Breast epithelium (tissue), 4 donors: Measurements from ENCODE around the gene STARD10. TPM values are rescaled to one million over a fixed set of nuclear protein-coding genes. Genes with fewer than 3 reads are reported as not detected.

Source experiments
- DNase-seq, 2 donors: peaks; one replicate each; pipeline ENCODE4 v3.0.0-alpha.2; 2019; ENCODE audit warnings: low spot score in 2 of 2
- H3K27ac ChIP-seq, 2 donors: fragments of 200-600 bp; sonication (generic) in 1 of 2; one replicate each; pipeline ENCODE4 v1.5.1; 2016 to 2019; ENCODE audit warnings: mild to moderate bottlenecking in 1 of 2
- H3K27me3 ChIP-seq, 2 donors: fragments of 200-600 bp; sonication (generic) in 1 of 2; one replicate each; pipeline versions ENCODE4 v1.5.1 to v1.6.0; 2017 to 2019; ENCODE audit warnings: control low read depth in 1 of 2, mild to moderate bottlenecking in 1 of 2
- H3K36me3 ChIP-seq: fragments of 200-600 bp; one replicate; pipeline ENCODE4 v1.5.1; 2019
- H3K4me1 ChIP-seq, 2 donors: fragments of 200-600 bp; sonication (generic); one replicate each; pipeline ENCODE4 v1.5.1; 2016 to 2019; ENCODE audit warnings: control low read depth in 1 of 2
- H3K4me3 ChIP-seq, 3 donors: fragments of 200-600 bp; sonication (generic); 1 replicate in 2 of 3; 2 replicates in 1 of 3; pipeline ENCODE4 v1.5.1; 2016 to 2019; ENCODE audit warnings: mild to moderate bottlenecking in 3 of 3, moderate library complexity in 2 of 3
- H3K9me3 ChIP-seq, 2 donors: fragments of 200-600 bp; sonication (generic) in 1 of 2; one replicate each; pipeline ENCODE4 v1.5.1; 2016 to 2019; ENCODE audit warnings: control low read depth in 1 of 2
- POLR2A ChIP-seq: fragments of 450-650 bp; IDR thresholded peaks from one replicate; pipeline ENCODE4 v1.6.1; 2016; ENCODE audit warnings: antibody characterized with exemption, mild to moderate bottlenecking, moderate library complexity
- POLR2AphosphoS5 ChIP-seq, 3 donors: sonication (generic); formaldehyde crosslinking; IDR thresholded peaks; one replicate each; pipeline ENCODE4 v1.6.1; 2017; ENCODE audit warnings: antibody characterized with exemption in 3 of 3
- intact Hi-C: fragments of 100-400 bp; cut with DNase I; formaldehyde crosslinking; loops from one replicate; pipeline ENCODE4 v1.15.1; 2023; ENCODE audit warnings: low total_unique reads
- total RNA-seq, 3 donors: library from RNA; depleted of rRNA; stranded (reverse); fragments of >200 nt; gene quantifications; one replicate each; pipeline ENCODE4 v1.1.0, GENCODE V29; 2016
- TF ChIP-seq, protein P1 (sequence below), 3 donors: fragments of 450-650 bp; IDR thresholded peaks; one replicate each; pipeline ENCODE4 v1.5.1; 2016 to 2017; ENCODE audit warnings: antibody characterized with exemption in 3 of 3, mild to moderate bottlenecking in 3 of 3, moderate library complexity in 3 of 3

Gene STARD10, protein sequence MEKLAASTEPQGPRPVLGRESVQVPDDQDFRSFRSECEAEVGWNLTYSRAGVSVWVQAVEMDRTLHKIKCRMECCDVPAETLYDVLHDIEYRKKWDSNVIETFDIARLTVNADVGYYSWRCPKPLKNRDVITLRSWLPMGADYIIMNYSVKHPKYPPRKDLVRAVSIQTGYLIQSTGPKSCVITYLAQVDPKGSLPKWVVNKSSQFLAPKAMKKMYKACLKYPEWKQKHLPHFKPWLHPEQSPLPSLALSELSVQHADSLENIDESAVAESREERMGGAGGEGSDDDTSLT
- total RNA-seq, result 100 to 1,000 TPM in 1 of 3 donors, 10 to 100 TPM in 2; 20.6 to 117 (median 93.7) TPM

DNA sequence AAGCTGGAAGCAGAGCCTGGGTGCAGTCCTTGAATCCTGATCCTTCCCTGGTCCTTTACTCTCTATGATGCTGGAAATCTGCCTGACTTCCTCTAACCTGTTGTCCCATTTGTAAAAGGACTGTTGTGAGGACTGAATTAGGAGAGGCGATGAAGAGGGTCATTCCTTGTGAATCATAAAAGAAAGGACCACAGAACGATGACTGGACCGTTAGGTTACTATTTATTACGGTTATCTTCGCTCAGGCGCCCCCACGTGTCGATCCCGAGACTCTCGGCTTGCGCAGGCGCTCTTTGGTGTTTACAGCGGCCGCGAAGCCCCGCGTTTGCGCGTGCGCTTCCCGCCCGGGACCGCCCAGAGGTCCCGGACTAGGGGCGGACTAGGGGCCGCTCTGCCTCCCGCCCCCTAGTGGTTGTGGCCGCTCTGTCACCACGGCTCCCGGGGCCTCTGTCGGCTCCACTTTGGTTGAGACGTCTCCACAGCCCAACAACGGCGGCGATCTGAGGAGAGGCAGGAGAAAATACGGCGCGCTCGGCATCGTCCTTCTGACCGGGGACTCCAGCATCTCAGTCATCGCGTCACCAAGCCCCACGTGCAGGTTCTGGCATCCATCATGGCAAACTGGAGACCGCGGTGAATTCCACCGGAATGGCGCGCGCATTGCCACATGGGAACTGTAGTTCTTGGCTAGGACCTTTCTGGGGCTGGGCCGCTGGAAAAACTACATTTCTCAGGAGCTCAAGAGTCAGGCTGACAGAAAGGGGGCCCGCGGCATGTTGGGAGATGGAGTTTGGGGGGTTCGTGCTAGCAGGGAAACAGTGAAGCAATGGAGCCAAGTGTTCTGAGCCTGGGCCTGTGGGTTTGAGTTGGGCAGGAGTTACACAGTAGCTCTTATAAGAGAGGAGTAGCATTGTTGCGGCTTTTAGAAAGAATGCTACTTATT is at the start of gene STARD10:
Gene STARD10 (minus strand): TSS at position 623 of the 943 bp plus-strand sequence. CDS start 12,866 bp downstream, outside the sequence.
- H3K36me3 ChIP-seq, result no peaks in the 10 kb centered on the region
- peaks cover 0 to 4% of the 10 kb centered on the region in 2 donors for H3K4me1 ChIP-seq
- no peaks in the 10 kb centered on the region for H3K27me3 ChIP-seq
- no peaks in the 10 kb centered on the region for H3K9me3 ChIP-seq
- H3K27ac ChIP-seq, result peak within 1 kb of the TSS; percentile 93 to 94
- peak; percentile 92 to 94 for DNase-seq
- intact Hi-C loops, result no loop called here
- TF ChIP-seq POLR2A (no peak), POLR2AphosphoS5 (IDR thresholded peaks at IDR 0.05) (peak; percentile 82 to 87 (median 85))
- TF ChIP-seq, protein P1, sequence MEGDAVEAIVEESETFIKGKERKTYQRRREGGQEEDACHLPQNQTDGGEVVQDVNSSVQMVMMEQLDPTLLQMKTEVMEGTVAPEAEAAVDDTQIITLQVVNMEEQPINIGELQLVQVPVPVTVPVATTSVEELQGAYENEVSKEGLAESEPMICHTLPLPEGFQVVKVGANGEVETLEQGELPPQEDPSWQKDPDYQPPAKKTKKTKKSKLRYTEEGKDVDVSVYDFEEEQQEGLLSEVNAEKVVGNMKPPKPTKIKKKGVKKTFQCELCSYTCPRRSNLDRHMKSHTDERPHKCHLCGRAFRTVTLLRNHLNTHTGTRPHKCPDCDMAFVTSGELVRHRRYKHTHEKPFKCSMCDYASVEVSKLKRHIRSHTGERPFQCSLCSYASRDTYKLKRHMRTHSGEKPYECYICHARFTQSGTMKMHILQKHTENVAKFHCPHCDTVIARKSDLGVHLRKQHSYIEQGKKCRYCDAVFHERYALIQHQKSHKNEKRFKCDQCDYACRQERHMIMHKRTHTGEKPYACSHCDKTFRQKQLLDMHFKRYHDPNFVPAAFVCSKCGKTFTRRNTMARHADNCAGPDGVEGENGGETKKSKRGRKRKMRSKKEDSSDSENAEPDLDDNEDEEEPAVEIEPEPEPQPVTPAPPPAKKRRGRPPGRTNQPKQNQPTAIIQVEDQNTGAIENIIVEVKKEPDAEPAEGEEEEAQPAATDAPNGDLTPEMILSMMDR (IDR thresholded peaks at IDR 0.05), result peak; percentile 99 to 100 (median 100)
- H3K4me3 ChIP-seq, result peak within 1 kb of the TSS; percentile 55 to 81 (median 65)

GRCh38 chr11:72842653-72843330 is 48.9 kb upstream of the STARD10 start:
- Histone ChIP-seq H3K27ac (no peak overlapping the region), H3K36me3 (no peaks in the 10 kb centered on the region), H3K9me3 (no peaks in the 10 kb centered on the region), H3K4me1 (no peaks in the 10 kb centered on the region), H3K4me3 (no peak overlapping the region), H3K27me3 (no peaks in the 10 kb centered on the region)
- TF ChIP-seq, protein P1 (IDR thresholded peaks at IDR 0.05), result no peak
- TF ChIP-seq POLR2A (no peak), POLR2AphosphoS5 (IDR thresholded peaks at IDR 0.05) (no peak)
- no peak for DNase-seq
- intact Hi-C loops, result no loop called here

GRCh38 chr11:72842126-72842525 is 48.3 kb upstream of the STARD10 start:
- no peak for DNase-seq
- no peaks in the 10 kb centered on the region for H3K27me3 ChIP-seq
- no peak overlapping the region for H3K4me3 ChIP-seq
- H3K9me3 ChIP-seq, result no peaks in the 10 kb centered on the region
- TF ChIP-seq POLR2A, result no peak
- TF ChIP-seq, protein P1 (IDR thresholded peaks at IDR 0.05), result no peak
- no peak for TF ChIP-seq POLR2AphosphoS5 (IDR thresholded peaks at IDR 0.05)
- H3K36me3 ChIP-seq, result no peaks in the 10 kb centered on the region
- H3K4me1 ChIP-seq, result no peaks in the 10 kb centered on the region
- H3K27ac ChIP-seq, result peak overlapping the region in 1 of 2 donors; percentile 30
- intact Hi-C loops, result no loop called here

- no peak for TF ChIP-seq POLR2A
- TF ChIP-seq, protein P1 (IDR thresholded peaks at IDR 0.05), result no peak
- no peak for TF ChIP-seq POLR2AphosphoS5 (IDR thresholded peaks at IDR 0.05)
- DNase-seq, result no peak
- Histone ChIP-seq H3K4me3 (no peak overlapping the region), H3K4me1 (no peaks in the 10 kb centered on the region), H3K27me3 (no peaks in the 10 kb centered on the region), H3K27ac (peak overlapping the region in 1 of 2 donors; percentile 15), H3K36me3 (no peaks in the 10 kb centered on the region), H3K9me3 (no peaks in the 10 kb centered on the region)
- intact Hi-C loops, result no loop called here
These were observed 47.5 kb upstream of the STARD10 start for GRCh38 chr11:72841397-72841796.
